Vein endothelial cell (primary cell): ENCODE data around the gene NCOA5. TPM values are rescaled to one million over a fixed set of nuclear protein-coding genes. Genes with fewer than 3 reads are reported as not detected.

ENCODE experiments used
- total RNA-seq: library from RNA; depleted of rRNA; stranded (reverse); fragments of >200 nt; gene quantifications from 2 replicates; pipeline ENCODE4 v1.2.3, GENCODE V29; 2012

Gene NCOA5
- total RNA-seq, result 23.2 and 23.7 TPM in 2 replicates

DNA sequence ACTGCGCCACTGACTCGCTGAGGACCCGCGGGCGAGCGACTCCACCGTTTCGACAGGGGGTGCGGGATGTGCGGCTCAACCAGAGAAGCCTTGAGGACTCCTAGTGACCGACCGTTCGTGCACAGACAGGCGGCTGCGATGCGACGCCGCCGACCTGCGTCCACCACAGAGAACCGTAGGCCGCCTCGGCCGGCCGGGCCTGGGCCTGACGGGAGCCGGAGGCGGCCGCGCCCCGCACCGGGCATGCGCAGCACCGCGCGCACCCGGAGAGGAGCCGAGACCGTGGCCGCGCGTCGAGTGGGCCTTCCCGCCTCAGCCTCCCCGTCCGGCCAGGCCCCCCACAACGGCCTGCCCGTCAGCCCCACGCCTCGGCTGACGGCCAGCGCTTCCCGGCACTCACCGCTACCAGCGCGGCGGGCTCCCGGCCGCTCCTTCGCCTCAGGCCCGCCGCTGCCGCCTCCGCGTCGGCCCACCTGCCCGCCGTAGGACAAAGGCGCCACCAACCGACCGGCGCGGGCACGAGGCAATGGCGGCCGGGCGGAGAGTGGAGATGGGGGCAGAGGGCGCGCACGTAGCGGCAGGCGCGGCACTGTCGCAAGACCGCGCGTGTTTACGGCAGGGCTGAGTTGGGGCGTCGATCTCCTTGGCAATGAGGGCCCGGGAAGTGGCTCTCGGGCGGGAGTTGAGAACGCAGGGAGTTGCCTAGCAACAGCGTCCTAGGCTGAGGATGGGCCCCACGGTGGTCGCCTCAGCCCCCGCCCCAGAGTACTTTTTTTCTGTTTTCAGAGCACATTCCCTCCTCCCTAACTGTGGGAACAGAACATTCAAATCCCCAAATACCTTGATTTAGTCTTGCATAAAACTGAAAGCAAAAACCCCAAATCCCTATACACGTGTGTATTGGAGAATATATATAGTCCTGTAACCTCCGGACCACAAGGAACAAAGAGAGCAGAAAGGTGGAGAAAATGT, at the start of gene NCOA5:
NCOA5 (minus strand) TSS at position 546 of the 972 bp plus-strand sequence. CDS start 10,538 bp downstream, outside the sequence.

DNA sequence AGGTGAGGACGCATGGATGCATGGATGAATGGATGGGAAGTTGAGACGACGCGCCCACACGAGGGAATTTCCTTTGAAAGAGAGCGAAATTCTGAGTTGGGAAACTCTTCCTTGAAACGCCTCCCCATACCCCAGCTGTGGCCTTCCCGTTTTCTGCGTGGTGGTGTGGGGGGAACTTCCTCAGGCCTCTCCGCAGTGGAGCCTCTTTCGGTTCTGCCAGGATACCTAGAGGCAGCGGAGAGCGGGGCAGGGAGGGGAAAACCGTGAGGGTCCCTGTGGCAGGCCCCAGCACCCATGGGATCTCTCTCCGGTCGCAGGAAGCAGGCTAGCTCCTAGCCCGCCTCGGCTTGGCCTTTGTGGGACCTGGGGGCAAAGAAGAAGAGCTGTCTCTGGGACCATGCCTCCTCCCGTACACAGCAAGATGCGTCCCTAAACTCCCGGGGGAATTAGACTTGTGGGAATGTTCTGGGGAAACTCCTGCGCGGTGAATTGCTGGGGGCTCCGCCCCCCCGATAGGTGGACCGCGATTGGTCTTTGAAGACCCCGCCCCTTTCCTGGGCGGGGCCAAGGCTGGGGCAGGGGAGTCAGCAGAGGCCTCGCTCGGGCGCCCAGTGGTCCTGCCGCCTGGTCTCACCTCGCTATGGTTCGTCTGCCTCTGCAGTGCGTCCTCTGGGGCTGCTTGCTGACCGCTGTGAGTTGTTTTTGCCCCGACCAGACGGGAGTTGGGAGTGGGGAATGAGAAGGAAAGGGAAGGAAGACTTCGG, 28.1 kb upstream of the NCOA5 start, which contains the start of gene CD40:
CD40 (plus strand) TSS at position 611 of the 764 bp plus-strand sequence; CDS start at position 641, 30 bp downstream.

DNA sequence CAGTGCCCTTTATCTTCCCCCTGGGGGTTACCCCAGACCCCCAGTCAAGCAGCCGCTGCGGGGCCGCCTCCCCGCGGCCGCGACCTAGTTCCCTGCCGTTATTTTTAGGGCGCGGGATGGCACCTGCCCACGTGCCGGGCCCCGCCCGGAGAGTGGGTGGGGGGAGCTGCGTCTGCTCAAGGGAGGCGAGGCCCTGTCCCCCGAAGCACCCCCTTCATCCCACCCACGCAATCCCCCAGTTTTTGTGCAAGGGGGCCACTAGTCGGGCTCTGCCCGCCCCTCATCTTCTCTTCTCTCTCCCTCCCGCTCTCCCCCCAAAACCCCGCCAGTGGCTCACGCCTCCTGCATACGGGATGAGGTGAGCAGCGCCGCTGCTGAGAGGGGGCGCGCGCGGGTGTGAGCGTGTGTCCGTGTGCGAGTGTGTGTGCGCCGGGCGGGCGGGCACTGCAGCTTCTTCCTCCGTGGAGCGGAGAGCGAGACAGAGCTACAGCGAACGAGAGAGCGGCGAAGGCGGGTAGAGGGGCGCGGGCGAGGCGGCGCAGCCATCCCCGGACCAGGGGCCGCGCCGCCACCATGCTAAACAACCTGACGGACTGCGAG, 60.9 kb downstream of the NCOA5 start, which contains the start of gene SLC12A5:
SLC12A5 (plus strand) TSS at position 444 of the 600 bp plus-strand sequence; CDS start at position 574, 130 bp downstream.

Other genes with a start within 250 kb of the NCOA5 start
- gene ACOT8, start 232.6 kb downstream of the NCOA5 start, total RNA-seq, result 24.2 and 30.1 TPM in 2 replicates
- 7.4 and 9.5 TPM in 2 replicates for gene ZSWIM3, start 232.3 kb downstream of the NCOA5 start, total RNA-seq
- 15.2 and 16.7 TPM in 2 replicates for gene ZSWIM1, start 208.7 kb downstream of the NCOA5 start, total RNA-seq
- gene SPATA25, start 202.3 kb downstream of the NCOA5 start, total RNA-seq, result 0.57 and 1.3 TPM in 2 replicates
- 4.3 and 5.6 TPM in 2 replicates for gene NEURL2, start 198.8 kb downstream of the NCOA5 start, total RNA-seq
- 59.0 and 93.4 TPM in 2 replicates for gene CTSA, start 198.6 kb downstream of the NCOA5 start, total RNA-seq
- 8.4 and 18.3 TPM in 2 replicates for gene PLTP, start 177.8 kb downstream of the NCOA5 start, total RNA-seq
- 13.9 and 14.4 TPM in 2 replicates for gene PCIF1, start 155.3 kb downstream of the NCOA5 start, total RNA-seq
- 22.4 and 23.2 TPM in 2 replicates for gene ZNF335, start 117.8 kb downstream of the NCOA5 start, total RNA-seq
- not detected in 2 replicates for gene MMP9, start 81.1 kb downstream of the NCOA5 start, total RNA-seq
- 0.86 and 1.6 TPM in 2 replicates for gene SLC12A5, start 60.7 kb downstream of the NCOA5 start, total RNA-seq
- 9.5 and 11.9 TPM in 2 replicates for gene CD40, start 28.4 kb upstream of the NCOA5 start, total RNA-seq
- not detected in 2 replicates for gene CDH22, start 218.5 kb upstream of the NCOA5 start, total RNA-seq